Aorta (tissue), 5 donors: ENCODE measurements around the gene FOXO6. TPM values are rescaled to one million over a fixed set of nuclear protein-coding genes. Genes with fewer than 3 reads are reported as not detected.

Source experiments
- ATAC-seq: fragments of 200-7000 bp; cut with Tn5 transposase; one replicate; pipeline ENCODE4 v1.9.1; 2022; ENCODE audit warnings: moderate library complexity; ENCODE audit not compliant: low FRiP score
- DNase-seq, 2 donors: peaks; one replicate each; pipeline ENCODE4 v3.0.0-alpha.2; 2020
- H3K27ac ChIP-seq, 2 donors: one replicate each; pipeline ENCODE4 v1.5.1; 2013; ENCODE audit warnings: low read length in 2 of 2, mild to moderate bottlenecking in 2 of 2, moderate library complexity in 2 of 2, control low read depth in 1 of 2, inconsistent platforms in 1 of 2, low read depth in 1 of 2
- H3K27me3 ChIP-seq, 2 donors: one replicate each; pipeline ENCODE4 v1.6.1; 2013; ENCODE audit warnings: control low read depth in 1 of 2, low read length in 1 of 2, mild to moderate bottlenecking in 1 of 2, moderate library complexity in 1 of 2; ENCODE audit not compliant: insufficient read depth in 2 of 2, control insufficient read depth in 1 of 2
- H3K36me3 ChIP-seq, 2 donors: one replicate each; pipeline ENCODE4 v1.6.1; 2013; ENCODE audit warnings: control low read depth in 1 of 2, low read length in 1 of 2, mild to moderate bottlenecking in 1 of 2; ENCODE audit not compliant: insufficient read depth in 2 of 2, control insufficient read depth in 1 of 2
- H3K4me1 ChIP-seq, 2 donors: one replicate each; pipeline ENCODE4 v1.6.1; 2013; ENCODE audit warnings: low read length in 2 of 2, control low read depth in 1 of 2, mild to moderate bottlenecking in 1 of 2, moderate library complexity in 1 of 2; ENCODE audit not compliant: insufficient read depth in 2 of 2, control insufficient read depth in 1 of 2
- H3K4me3 ChIP-seq, 2 donors: one replicate each; pipeline ENCODE4 v1.5.1; 2013; ENCODE audit warnings: low read length in 2 of 2, control low read depth in 1 of 2, mild to moderate bottlenecking in 1 of 2
- H3K9me3 ChIP-seq: one replicate; pipeline ENCODE4 v1.6.1; 2013; ENCODE audit warnings: mild to moderate bottlenecking, low read length; ENCODE audit not compliant: control insufficient read depth
- WGBS, 2 donors: extraction: QIAGEN DNeasy Blood & Tissue Kit; methylation state at CpG; one replicate each; pipeline ENCODE4 v1.1.7; 2013; 5-methylcytosine and 5-hydroxymethylcytosine counted together
- intact Hi-C, 2 donors: fragments of 100-400 bp; cut with DNase I; formaldehyde crosslinking; loops; one replicate each; pipeline versions ENCODE4 v1.14.2 to v1.15.0; 2022
- polyA plus RNA-seq, 2 donors: library from polyadenylated mRNA; stranded (reverse); fragments of 200-250 nt; gene quantifications; one replicate each; pipeline ENCODE4 v1.2.3, GENCODE V29; 2013
- total RNA-seq, 2 donors: library from RNA; stranded (reverse); fragmentation: NEBNext Ultra II Directional; extraction: Animal tissue kit (Norgen Biotek cat#: 25700); gene quantifications; one replicate each; pipeline ENCODE4 v1.2.1, GENCODE V29; 2021
- donor health status: healthy with polysubstance abuse.
- donor health status: Bipolar disorder and iron deficiency.
- donor health status: DM: no; HTN: no; CAD: no.
- donor health status: DM: no; HTN: no; CAD: no.
- donor health status: DM: yes; HTN: yes; CAD: no.

FOXO6 gene
- total and polyA plus RNA-seq, 4 donors: 0.13 to 3.3 (median 0.91) TPM

- H3K4me1 ChIP-seq: no peaks in the 10 kb centered on the region
- ATAC-seq (no peak), DNase-seq (peak in 1 of 2 donors; percentile 9)
- H3K4me3 ChIP-seq: no peak overlapping the region
- H3K27me3 ChIP-seq: no peaks in the 10 kb centered on the region
- H3K27ac ChIP-seq: no peak overlapping the region
- 56 to 59% methylated on average over 4 of the region's 4 CpGs for WGBS, 2 donors
- no peaks in the 10 kb centered on the region for H3K36me3 ChIP-seq
- no peaks in the 10 kb centered on the region for H3K9me3 ChIP-seq
- intact Hi-C loops: loop anchor here in 1 of 2 donors (5.0 kb wide), 3 partner anchors 47 to 163 kb away; no protein-coding TSS in a partner anchor
Observed at GRCh38 chr1:41430069-41430468, 68.8 kb downstream of the FOXO6 start.

GRCh38 chr1:41430582-41430981 is 69.3 kb downstream of the FOXO6 start:
- DNase-seq (peak in 1 of 2 donors; percentile 57), ATAC-seq (no peak)
- intact Hi-C loops: loop anchor here in 1 of 2 donors (5.0 kb wide), 3 partner anchors 47 to 163 kb away; no protein-coding TSS in a partner anchor
- WGBS, 2 donors: 16 to 20% methylated on average over 4 of the region's 4 CpGs
- no peaks in the 10 kb centered on the region for H3K27me3 ChIP-seq
- H3K27ac ChIP-seq: no peak overlapping the region
- H3K9me3 ChIP-seq: no peaks in the 10 kb centered on the region
- H3K4me1 ChIP-seq: no peaks in the 10 kb centered on the region
- no peaks in the 10 kb centered on the region for H3K36me3 ChIP-seq
- H3K4me3 ChIP-seq: no peak overlapping the region

GRCh38 chr1:41431490-41432350 is 70.5 kb downstream of the FOXO6 start:
- DNase-seq: peak; percentile 66 to 84
- no peaks in the 10 kb centered on the region for H3K9me3 ChIP-seq
- peak; percentile 15 for ATAC-seq

More at GRCh38 chr1:41431490-41432350, 70.5 kb downstream of the FOXO6 start:
- Histone ChIP-seq H3K27ac (no peak overlapping the region), H3K36me3 (no peaks in the 10 kb centered on the region), H3K4me3 (no peak overlapping the region), H3K4me1 (no peaks in the 10 kb centered on the region), H3K27me3 (no peaks in the 10 kb centered on the region)
- intact Hi-C loops: loop anchor here (2.0 to 5.0 kb wide), 4 partner anchors 46 to 164 kb away; no protein-coding TSS in a partner anchor
- WGBS, 2 donors: 45 to 49% methylated on average over 20 of the region's 20 CpGs

Other genes starting within 250 kb of the FOXO6 start
- gene SCMH1, start 119.1 kb upstream of the FOXO6 start, total RNA-seq: 10 to 100 TPM; 50.3 to 60.7 TPM
- 10 to 100 TPM; 36.2 to 44.5 TPM for gene SCMH1, start 119.1 kb upstream of the FOXO6 start, polyA plus RNA-seq
- gene EDN2, start 123.2 kb downstream of the FOXO6 start, total RNA-seq: 1 to 10 TPM in 1 of 2 donors, under 1 TPM in 1; 0.36 to 1.5 TPM
- gene EDN2, start 123.2 kb downstream of the FOXO6 start, polyA plus RNA-seq: 1 to 10 TPM in 1 of 2 donors, not detected in 1; 2.3 TPM